Endothelial cell (in vitro differentiated cells): ENCODE data around the gene ZNF827. TPM values are rescaled to one million over a fixed set of nuclear protein-coding genes. Genes with fewer than 3 reads are reported as not detected.

Source experiments
- DNase-seq: peaks from one replicate; pipeline ENCODE4 v3.0.0; 2021; ENCODE audit warnings: low spot score
- H3K27ac Mint-ChIP-seq: one replicate; pipeline ENCODE4 v1.8.0; 2021; ENCODE audit warnings: mixed read lengths, inconsistent platforms; ENCODE audit not compliant: unreplicated experiment
- H3K27me3 Mint-ChIP-seq: one replicate; pipeline ENCODE4 v1.8.0; 2021; ENCODE audit warnings: mild to moderate bottlenecking, moderate library complexity, mixed read lengths, inconsistent platforms; ENCODE audit not compliant: unreplicated experiment
- H3K36me3 Mint-ChIP-seq: one replicate; pipeline ENCODE4 v1.8.0; 2021; ENCODE audit warnings: mild to moderate bottlenecking, low read depth, mixed read lengths, inconsistent platforms; ENCODE audit not compliant: unreplicated experiment
- H3K4me1 Mint-ChIP-seq: one replicate; pipeline ENCODE4 v1.8.0; 2021; ENCODE audit warnings: mild to moderate bottlenecking, mixed read lengths, inconsistent platforms; ENCODE audit not compliant: unreplicated experiment
- H3K4me3 Mint-ChIP-seq: one replicate; pipeline ENCODE4 v1.8.0; 2021; ENCODE audit warnings: mild to moderate bottlenecking, mixed read lengths, inconsistent platforms; ENCODE audit not compliant: unreplicated experiment
- H3K9me3 Mint-ChIP-seq: one replicate; pipeline ENCODE4 v1.8.0; 2021; ENCODE audit warnings: mixed read lengths, inconsistent platforms; ENCODE audit not compliant: unreplicated experiment
- CTCF ChIP-seq: fragments of 200-600 bp; sonication (generic); IDR thresholded peaks from one replicate; pipeline ENCODE4 v1.5.0; 2021; ENCODE audit warnings: antibody characterized with exemption; ENCODE audit not compliant: unreplicated experiment
- total RNA-seq: library from RNA; stranded (reverse); fragmentation: NEBNext Ultra II Directional; extraction: Animal tissue kit (Norgen Biotek cat#: 25700); gene quantifications from one replicate; pipeline ENCODE4 v1.2.1, GENCODE V29; 2021; ENCODE audit not compliant: unreplicated experiment

Gene ZNF827
- total RNA-seq, 1 donor from 2014 or later = 22.8 TPM

GRCh38 chr4:145786830-145787229, 151.8 kb downstream of the ZNF827 start:
- H3K9me3 Mint-ChIP-seq = no peaks in the 10 kb centered on the region
- H3K27me3 Mint-ChIP-seq = peaks cover 2% of the 10 kb centered on the region
- DNase-seq = no peak

GRCh38 chr4:145786261-145786660, 152.4 kb downstream of the ZNF827 start:
- H3K4me3 Mint-ChIP-seq = no peak overlapping the region
- peaks cover 4% of the 10 kb centered on the region for H3K4me1 Mint-ChIP-seq
- H3K27ac Mint-ChIP-seq = no peak overlapping the region
- no peak for DNase-seq
- H3K9me3 Mint-ChIP-seq = no peaks in the 10 kb centered on the region
- H3K36me3 Mint-ChIP-seq = peaks cover 19% of the 10 kb centered on the region
- H3K27me3 Mint-ChIP-seq = peaks cover 2% of the 10 kb centered on the region
- TF ChIP-seq CTCF = no peak

More at GRCh38 chr4:145786830-145787229, 151.8 kb downstream of the ZNF827 start:
- peaks cover 16% of the 10 kb centered on the region for H3K36me3 Mint-ChIP-seq
- no peak overlapping the region for H3K4me3 Mint-ChIP-seq
- H3K4me1 Mint-ChIP-seq = peaks cover 4% of the 10 kb centered on the region
- H3K27ac Mint-ChIP-seq = no peak overlapping the region
- no peak for TF ChIP-seq CTCF

- peaks cover 3% of the 10 kb centered on the region for H3K4me1 Mint-ChIP-seq
- H3K27me3 Mint-ChIP-seq = peaks cover 2% of the 10 kb centered on the region
- no peak for DNase-seq
- TF ChIP-seq CTCF = no peak
- no peak overlapping the region for H3K27ac Mint-ChIP-seq
- H3K9me3 Mint-ChIP-seq = no peaks in the 10 kb centered on the region
- H3K36me3 Mint-ChIP-seq = peaks cover 20% of the 10 kb centered on the region
- H3K4me3 Mint-ChIP-seq = no peak overlapping the region
Observed at GRCh38 chr4:145785391-145786008, 153.1 kb downstream of the ZNF827 start.

GRCh38 chr4:145784036-145784435, 154.6 kb downstream of the ZNF827 start:
- no peak for DNase-seq
- H3K27me3 Mint-ChIP-seq = peaks cover 2% of the 10 kb centered on the region
- H3K4me3 Mint-ChIP-seq = peak overlapping the region; percentile 25
- peaks cover 12% of the 10 kb centered on the region for H3K4me1 Mint-ChIP-seq
- no peaks in the 10 kb centered on the region for H3K9me3 Mint-ChIP-seq
- TF ChIP-seq CTCF = no peak
- no peak overlapping the region for H3K27ac Mint-ChIP-seq
- H3K36me3 Mint-ChIP-seq = peaks cover 20% of the 10 kb centered on the region

GRCh38 chr4:145782756-145783155, 155.9 kb downstream of the ZNF827 start:
- Mint-ChIP-seq H3K9me3 (no peaks in the 10 kb centered on the region), H3K36me3 (peaks cover 20% of the 10 kb centered on the region), H3K4me3 (peak overlapping the region; percentile 21), H3K4me1 (peaks cover 18% of the 10 kb centered on the region), H3K27ac (peak overlapping the region; percentile 62), H3K27me3 (peaks cover 2% of the 10 kb centered on the region)
- no peak for TF ChIP-seq CTCF
- no peak for DNase-seq
